ENCODE measurements around the gene BDKRB2.
"Not testable (repeated sequence)": the region's sequence is repeated elsewhere in the genome, so short reads cannot be mapped to it uniquely, and the experiment has no call there.

The BDKRB2 gene

GRCh38 chr14:96225213-96225612, 20.6 kb downstream of the BDKRB2 start:
- no peak for DNase-seq (ENCODE audit: low spot score)

GRCh38 chr14:96225745-96226151, 21.1 kb downstream of the BDKRB2 start:
- no peak for DNase-seq (ENCODE audit: low spot score)

GRCh38 chr14:96227428-96227827, 22.8 kb downstream of the BDKRB2 start:
- no peak for DNase-seq (ENCODE audit: low spot score)

- DNase-seq (ENCODE audit: low spot score), result no peak
These were observed 24.7 kb downstream of the BDKRB2 start for GRCh38 chr14:96229315-96229714.

GRCh38 chr14:96231056-96231455, 26.4 kb downstream of the BDKRB2 start:
- no peak for DNase-seq (ENCODE audit: low spot score)

GRCh38 chr14:96231526-96232130, 27.0 kb downstream of the BDKRB2 start:
- no peak for DNase-seq (ENCODE audit: low spot score)

GRCh38 chr14:96232506-96232905, 27.9 kb downstream of the BDKRB2 start:
- no peak for DNase-seq (ENCODE audit: low spot score)

- no peak for DNase-seq (ENCODE audit: low spot score)
These were observed 29.0 kb downstream of the BDKRB2 start for GRCh38 chr14:96233661-96234060.

- no peak for DNase-seq (ENCODE audit: low spot score)
These were observed 30.8 kb downstream of the BDKRB2 start for GRCh38 chr14:96235426-96235825.

- DNase-seq (ENCODE audit: low spot score), result no peak
These were observed 33.0 kb downstream of the BDKRB2 start for GRCh38 chr14:96237641-96238040.

GRCh38 chr14:96238676-96239265, 34.1 kb downstream of the BDKRB2 start:
- no peak for DNase-seq (ENCODE audit: low spot score)

- no peak for DNase-seq (ENCODE audit: low spot score)
These were observed 35.1 kb downstream of the BDKRB2 start for GRCh38 chr14:96239711-96240141.

GRCh38 chr14:96240641-96241040, 36.0 kb downstream of the BDKRB2 start:
- no peak for DNase-seq (ENCODE audit: low spot score)

GRCh38 chr14:96242126-96242525, 37.5 kb downstream of the BDKRB2 start:
- no peak for DNase-seq (ENCODE audit: low spot score)

- no peak for DNase-seq (ENCODE audit: low spot score)
These were observed 39.1 kb downstream of the BDKRB2 start for GRCh38 chr14:96243785-96244184.

- not testable (repeated sequence) for DNase-seq (ENCODE audit: low spot score)
These were observed 40.4 kb downstream of the BDKRB2 start for GRCh38 chr14:96245074-96245473.

GRCh38 chr14:96245710-96246538, 41.3 kb downstream of the BDKRB2 start:
- no peak for DNase-seq (ENCODE audit: low spot score)

- no peak for DNase-seq (ENCODE audit: low spot score)
These were observed 41.9 kb downstream of the BDKRB2 start for GRCh38 chr14:96246539-96246847.

GRCh38 chr14:96247031-96247430, 42.4 kb downstream of the BDKRB2 start:
- no peak for DNase-seq (ENCODE audit: low spot score)

- DNase-seq (ENCODE audit: low spot score), result no peak
These were observed 44.4 kb downstream of the BDKRB2 start for GRCh38 chr14:96249029-96249428.

- DNase-seq (ENCODE audit: low spot score), result no peak
These were observed 45.8 kb downstream of the BDKRB2 start for GRCh38 chr14:96250485-96250884.

- no peak for DNase-seq (ENCODE audit: low spot score)
These were observed 47.1 kb downstream of the BDKRB2 start for GRCh38 chr14:96251656-96252155.

- no peak for DNase-seq (ENCODE audit: low spot score)
These were observed 47.8 kb downstream of the BDKRB2 start for GRCh38 chr14:96252323-96252998.
